ENCODE measurements around the gene CYSLTR2.

- TF ChIP-seq CTCF (IDR thresholded peaks at IDR 0.05) (no peak), POLR2A (IDR thresholded peaks at IDR 0.05) (no peak), EP300 (IDR thresholded peaks at IDR 0.05) (no peak), POLR2AphosphoS5 (IDR thresholded peaks at IDR 0.05) (no peak)
Measured at GRCh38 chr13:48652851-48653471, 768 bp upstream of the CYSLTR2 start.

All from upper lobe of left lung (tissue), 4 donors.